HepG2 (cell line): ENCODE data around the gene ELP5. TPM values are rescaled to one million over a fixed set of nuclear protein-coding genes. Genes with fewer than 3 reads are reported as not detected.
A peak's percentile ranks its signal among the peaks of the same experiment; 100 is the strongest.

Experiments used
- AFF4 ChIP-seq: sonication (generic); formaldehyde crosslinking; IDR thresholded peaks from 2 replicates; pipeline ENCODE4 v1.4.0; 2020; ENCODE audit warnings: missing genetic modification reagents
- CAMTA2 ChIP-seq: sonication (generic); formaldehyde crosslinking; IDR thresholded peaks from 2 replicates; pipeline ENCODE4 v1.4.0; 2020; ENCODE audit warnings: mild to moderate bottlenecking, missing genetic modification reagents, borderline replicate concordance
- CTCF ChIP-seq: sonication (generic); formaldehyde crosslinking; IDR thresholded peaks from 2 replicates; pipeline ENCODE4 v1.5.0; 2020; ENCODE audit warnings: mild to moderate bottlenecking, missing genetic modification reagents, moderate library complexity
- DR1 ChIP-seq: sonication (generic); formaldehyde crosslinking; IDR thresholded peaks from 2 replicates; pipeline ENCODE4 v1.8.0; 2021; ENCODE audit warnings: mild to moderate bottlenecking, missing genetic modification reagents, inconsistent platforms
- DRAP1 ChIP-seq: IDR thresholded peaks from 2 replicates; pipeline ENCODE4 v1.6.1; 2016; ENCODE audit warnings: missing genetic modification reagents, missing compliant biosample characterization
- FOSL2 ChIP-seq: sonication (generic); formaldehyde crosslinking; IDR thresholded peaks from 2 replicates; pipeline ENCODE4 v1.4.0; 2020; ENCODE audit warnings: missing genetic modification reagents
- FUBP1 ChIP-seq: sonication (generic); formaldehyde crosslinking; IDR thresholded peaks from 2 replicates; pipeline ENCODE4 v1.5.1; 2020; ENCODE audit warnings: missing genetic modification reagents, mild to moderate bottlenecking, borderline replicate concordance
- HNRNPH1 ChIP-seq: fragments of 200-400 bp; formaldehyde crosslinking; optimal IDR thresholded peaks from 2 replicates; pipeline ENCODE3; 2017; ENCODE audit warnings: mild to moderate bottlenecking, low read depth, low read length
- PRDM15 ChIP-seq: sonication (generic); formaldehyde crosslinking; IDR thresholded peaks from 2 replicates; pipeline ENCODE4 v1.4.0; 2020; ENCODE audit warnings: missing genetic modification reagents
- RARA ChIP-seq: IDR thresholded peaks from 2 replicates; pipeline ENCODE4 v1.6.1; 2016; ENCODE audit warnings: missing genetic modification reagents, missing compliant biosample characterization
- REPIN1 ChIP-seq: sonication (generic); formaldehyde crosslinking; IDR thresholded peaks from 2 replicates; pipeline ENCODE4 v1.8.0; 2022; ENCODE audit warnings: missing genetic modification reagents, low read depth, mild to moderate bottlenecking, borderline replicate concordance
- SNAPC5 ChIP-seq: sonication (generic); formaldehyde crosslinking; IDR thresholded peaks from 2 replicates; pipeline ENCODE4 v1.8.1; 2023; ENCODE audit warnings: mild to moderate bottlenecking, missing genetic modification reagents, borderline replicate concordance
- ZNF704 ChIP-seq: sonication (generic); formaldehyde crosslinking; IDR thresholded peaks from 2 replicates; pipeline ENCODE4 v1.8.1; 2023; ENCODE audit warnings: mild to moderate bottlenecking, inconsistent platforms, moderate library complexity, missing genetic modification reagents, borderline replicate concordance
- polyA plus RNA-seq, 8 experiments: library from polyadenylated mRNA; depleted of rRNA in 3 of 8; stranded (reverse) in 7 of 8; unstranded in 1 of 8; fragments of >200 nt; fragmentation: Illumina TruSeq in 4 of 8; extraction: Trizol in 4 of 8; gene quantifications; 2 replicates each; pipeline versions ENCODE4 v1.2.1 to v1.2.3, GENCODE V29; 2011 to 2016; ENCODE audit warnings: low read depth in 4 of 8, missing spikeins in 1 of 8, mixed read lengths in 1 of 8; ENCODE audit not compliant: insufficient read depth in 1 of 8
- total RNA-seq, 5 experiments: library from RNA; depleted of rRNA; stranded (reverse); fragments of >200 nt; fragmentation: Illumina TruSeq; extraction: Trizol; gene quantifications; 2 replicates each; pipeline ENCODE4 v1.2.3, GENCODE V29; 2016; ENCODE audit warnings: low read depth in 1 of 5

The ELP5 gene
- total and polyA plus RNA-seq, 2 of the 13 experiments (the other 11 are each of a cell fraction or from before 2014, with no cell fraction given): 67.6 to 69.8 TPM

GRCh38 chr17:7234083-7234951, 17.7 kb upstream of the ELP5 start, which contains the start of gene DVL2 (continued):
- TF ChIP-seq ZNF704 (0 out of 2 replicates have a peak, but pooled peaks have one; percentile 26), CTCF (CRISPR knock-in tag) (no peak; the same call in 1 of the 2 replicates), PRDM15 (CRISPR knock-in tag) (peak; percentile 61; the same call in 1 of the 2 replicates), REPIN1 (peak; percentile 81; the same call in 1 of the 2 replicates), AFF4 (no peak), FOSL2 (CRISPR knock-in tag) (peak; percentile 60), RARA (CRISPR knock-in tag) (0 out of 2 replicates have a peak, but pooled peaks have one; percentile 32), DRAP1 (CRISPR knock-in tag) (peak; percentile 65), FUBP1 (CRISPR knock-in tag) (peak; percentile 76; the same call in 1 of the 2 replicates), CAMTA2 (no peak), SNAPC5 (no peak), HNRNPH1 (peak; percentile 95), DR1 (CRISPR knock-in tag) (peak; percentile 52; the same call in 1 of the 2 replicates)
